CD4-positive, alpha-beta memory T cell (primary cell): ENCODE measurements around the gene MKKS. TPM values are rescaled to one million over a fixed set of nuclear protein-coding genes. Genes with fewer than 3 reads are reported as not detected.

Source experiments
- CTCF ChIA-PET: fragments of 350-600 bp; sonication (Branson Sonifier 250); formaldehyde crosslinking; loops from one replicate; lab custom pipeline; 2021; ENCODE audit warnings: inconsistent platforms; ENCODE audit not compliant: partially characterized antibody; lab: Charles Lee
- POLR2A ChIA-PET: fragments of 350-600 bp; sonication (Branson Sonifier 250); formaldehyde crosslinking; loops from one replicate; lab custom pipeline; 2021; ENCODE audit not compliant: partially characterized antibody; lab: Charles Lee
- DNase-seq, 5 donors: peaks; one replicate each; pipeline versions ENCODE4 v3.0.0 to v3.0.0-alpha.2; 2020 to 2022; ENCODE audit warnings: mixed read lengths in 1 of 5
- H3K27ac ChIP-seq: one replicate; pipeline ENCODE4 v1.7.0; 2013; ENCODE audit warnings: low read depth, low read length
- H3K27me3 ChIP-seq: 2 replicates; pipeline ENCODE4 v1.7.0; 2013; ENCODE audit warnings: mild to moderate bottlenecking, low read length, moderate library complexity; ENCODE audit not compliant: insufficient read depth
- H3K36me3 ChIP-seq: 2 replicates; pipeline ENCODE4 v1.7.0; 2013; ENCODE audit warnings: mild to moderate bottlenecking, low read length, moderate library complexity; ENCODE audit not compliant: insufficient read depth
- H3K4me1 ChIP-seq: 2 replicates; pipeline ENCODE4 v1.7.0; 2013; ENCODE audit warnings: mild to moderate bottlenecking, low read length, moderate library complexity; ENCODE audit not compliant: insufficient read depth
- H3K4me3 ChIP-seq, 2 donors: one replicate each; pipeline ENCODE4 v1.7.0; 2013; ENCODE audit warnings: low read length in 2 of 2, mild to moderate bottlenecking in 1 of 2
- H3K9me3 ChIP-seq, 2 donors: one replicate each; pipeline ENCODE4 v1.7.0; 2013; ENCODE audit warnings: low read length in 2 of 2, control low read depth in 1 of 2; ENCODE audit not compliant: control insufficient read depth in 1 of 2
- H3K27ac Mint-ChIP-seq, 7 donors: one replicate each; pipeline ENCODE4 v1.8.0; 2020 to 2021; ENCODE audit warnings: mixed read lengths in 7 of 7, mild to moderate bottlenecking in 6 of 7, inconsistent platforms in 3 of 7, moderate library complexity in 3 of 7
- H3K27me3 Mint-ChIP-seq, 2 donors: one replicate each; pipeline ENCODE4 v1.8.0; 2020 to 2021; ENCODE audit warnings: mixed read lengths in 2 of 2
- H3K36me3 Mint-ChIP-seq, 2 donors: one replicate each; pipeline ENCODE4 v1.8.0; 2020 to 2021; ENCODE audit warnings: mixed read lengths in 2 of 2, inconsistent platforms in 1 of 2, mild to moderate bottlenecking in 1 of 2
- H3K4me1 Mint-ChIP-seq, 4 donors: one replicate each; pipeline ENCODE4 v1.8.0; 2020 to 2021; ENCODE audit warnings: mixed read lengths in 4 of 4, mild to moderate bottlenecking in 1 of 4
- H3K4me3 Mint-ChIP-seq, 8 donors: one replicate each; pipeline ENCODE4 v1.8.0; 2020 to 2021; ENCODE audit warnings: mixed read lengths in 8 of 8, mild to moderate bottlenecking in 7 of 8, moderate library complexity in 6 of 8, inconsistent platforms in 3 of 8
- H3K9me3 Mint-ChIP-seq, 8 donors: one replicate each; pipeline ENCODE4 v1.8.0; 2020 to 2021; ENCODE audit warnings: mixed read lengths in 8 of 8, mild to moderate bottlenecking in 5 of 8, inconsistent platforms in 3 of 8, moderate library complexity in 1 of 8
- intact Hi-C: fragments of 100-400 bp; cut with micrococcal nuclease; formaldehyde crosslinking; loops from one replicate; pipeline ENCODE4 v1.15.1; 2023
- polyA plus RNA-seq, 2 donors: library from polyadenylated mRNA; unstranded; fragments of 300-500 nt; fragmentation: Illumina TruSeq; gene quantifications; one replicate each; pipeline ENCODE4 v1.2.3, GENCODE V29; 2021
- total RNA-seq, 2 experiments: library from RNA; stranded (reverse); gene quantifications; one replicate each; pipeline ENCODE4 v1.2.3, GENCODE V29; 2021

The MKKS gene
- total and polyA plus RNA-seq, 4 experiments from 2014 or later: 14.6 to 34.9 (median 24.6) TPM

DNA sequence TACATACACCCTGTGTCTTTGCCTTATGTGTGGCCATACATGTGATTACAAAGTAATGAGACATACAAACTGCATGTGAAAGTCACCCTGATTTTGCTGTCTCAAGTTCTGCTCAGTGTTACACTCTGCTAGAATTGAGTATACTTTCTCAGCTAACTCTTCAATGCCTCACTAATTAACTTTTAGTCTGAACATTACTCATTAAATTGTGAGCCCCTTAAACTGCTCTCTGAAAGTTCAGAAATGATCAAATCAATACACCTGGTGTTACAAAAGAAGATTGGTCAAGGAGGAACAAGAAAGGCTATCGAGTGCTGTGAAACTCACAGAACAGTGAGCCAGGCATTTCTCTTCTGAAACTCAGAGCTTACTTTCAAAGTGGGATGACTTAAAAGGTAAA, 71.3 kb downstream of the MKKS start:
- no peak overlapping the region for H3K27ac Mint-ChIP-seq
- H3K27me3 Mint-ChIP-seq: peaks cover 2 to 8% of the 10 kb centered on the region in 2 donors
- H3K4me1 Mint-ChIP-seq: no peaks in the 10 kb centered on the region
- no peak overlapping the region for H3K27ac ChIP-seq
- no peak for DNase-seq
- H3K4me3 ChIP-seq: no peak overlapping the region
- no peaks in the 10 kb centered on the region for H3K9me3 ChIP-seq
- H3K36me3 ChIP-seq: no peaks in the 10 kb centered on the region
- ChIA-PET POLR2A (no interaction called here), CTCF (no interaction called here)
- H3K27me3 ChIP-seq: no peaks in the 10 kb centered on the region
- no peak overlapping the region for H3K4me3 Mint-ChIP-seq
- H3K4me1 ChIP-seq: no peaks in the 10 kb centered on the region
- H3K36me3 Mint-ChIP-seq: no peaks in the 10 kb centered on the region
- H3K9me3 Mint-ChIP-seq: peaks cover 0 to 3% (median 0%) of the 10 kb centered on the region in 8 donors
- intact Hi-C loops: no loop called here

- no peak for DNase-seq
- CTCF ChIA-PET: no interaction called here
- no peaks in the 10 kb centered on the region for H3K9me3 ChIP-seq
- no peaks in the 10 kb centered on the region for H3K36me3 ChIP-seq
- intact Hi-C loops: no loop called here
- no peak overlapping the region for H3K4me3 ChIP-seq
- Mint-ChIP-seq H3K4me1 (no peaks in the 10 kb centered on the region), H3K27ac (no peak overlapping the region), H3K4me3 (no peak overlapping the region), H3K36me3 (no peaks in the 10 kb centered on the region), H3K27me3 (peaks cover 2 to 8% of the 10 kb centered on the region in 2 donors), H3K9me3 (peaks cover 0 to 3% (median 0%) of the 10 kb centered on the region in 8 donors)
- H3K27ac ChIP-seq: no peak overlapping the region
- H3K4me1 ChIP-seq: no peaks in the 10 kb centered on the region
- POLR2A ChIA-PET: no interaction called here
- H3K27me3 ChIP-seq: no peaks in the 10 kb centered on the region
Observed at GRCh38 chr20:10360878-10361277, 73.1 kb downstream of the MKKS start.

DNA sequence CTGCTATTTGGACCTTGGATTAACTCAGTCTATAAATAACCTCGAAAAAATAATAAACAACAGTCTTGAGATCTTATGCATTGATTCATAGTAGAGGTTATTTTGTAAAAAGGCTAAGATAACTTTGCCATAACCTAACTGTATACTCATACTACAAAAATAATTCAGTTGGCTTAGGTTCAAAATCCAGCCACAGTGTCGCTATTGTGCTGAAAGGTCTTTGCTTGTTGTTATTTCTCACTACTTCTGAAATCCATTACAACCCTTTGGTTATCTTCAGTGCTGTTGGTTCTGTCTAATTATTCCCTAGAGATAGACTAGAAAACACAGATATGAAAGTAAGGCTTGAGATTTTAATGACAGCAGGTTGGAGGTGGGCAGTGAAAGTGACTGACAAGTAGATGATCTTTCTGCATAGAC, 74.4 kb downstream of the MKKS start:
- Mint-ChIP-seq H3K4me1 (no peaks in the 10 kb centered on the region), H3K36me3 (no peaks in the 10 kb centered on the region), H3K27ac (no peak overlapping the region), H3K4me3 (no peak overlapping the region), H3K9me3 (peaks cover 0 to 3% (median 0%) of the 10 kb centered on the region in 8 donors), H3K27me3 (peaks cover 2 to 4% of the 10 kb centered on the region in 2 donors)
- H3K9me3 ChIP-seq: no peaks in the 10 kb centered on the region
- DNase-seq: no peak
- intact Hi-C loops: no loop called here
- H3K27ac ChIP-seq: no peak overlapping the region
- H3K4me1 ChIP-seq: no peaks in the 10 kb centered on the region
- H3K4me3 ChIP-seq: no peak overlapping the region
- ChIA-PET POLR2A (no interaction called here), CTCF (no interaction called here)
- no peaks in the 10 kb centered on the region for H3K36me3 ChIP-seq
- no peaks in the 10 kb centered on the region for H3K27me3 ChIP-seq

DNA sequence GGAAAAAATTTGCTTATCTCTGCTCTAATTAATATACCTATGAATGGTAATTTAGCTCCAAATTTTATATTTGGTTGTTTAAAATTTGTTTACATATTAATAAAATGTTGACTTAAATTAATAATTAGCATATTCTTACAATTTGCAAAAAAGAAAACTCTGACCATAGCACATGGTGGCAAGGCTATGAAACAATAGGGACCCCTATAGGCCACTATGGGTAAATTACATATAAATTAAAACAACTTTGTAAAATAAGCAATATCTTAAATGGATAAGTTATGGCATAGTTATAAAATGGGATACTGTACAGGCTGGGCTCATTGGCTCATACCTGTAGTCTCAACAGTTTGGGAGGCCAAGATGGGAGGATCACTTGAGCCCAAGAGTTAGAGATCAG, 76.0 kb downstream of the MKKS start:
- Mint-ChIP-seq H3K36me3 (no peaks in the 10 kb centered on the region), H3K27ac (no peak overlapping the region), H3K9me3 (peaks cover 0 to 3% (median 0%) of the 10 kb centered on the region in 8 donors), H3K4me1 (peaks cover 3 to 5% (median 4%) of the 10 kb centered on the region in 4 donors), H3K27me3 (no peaks in the 10 kb centered on the region), H3K4me3 (no peak overlapping the region)
- no peaks in the 10 kb centered on the region for H3K36me3 ChIP-seq
- H3K4me1 ChIP-seq: peaks cover 6% of the 10 kb centered on the region
- no peak overlapping the region for H3K27ac ChIP-seq
- ChIA-PET POLR2A (no interaction called here), CTCF (interaction anchor here (0.7 to 1.5 kb wide), 7 partner anchors 10 to 380 kb away, joined by 3 to 6 read pairs (median 3); no protein-coding TSS in a partner anchor)
- H3K4me3 ChIP-seq: no peak overlapping the region
- intact Hi-C loops: loop anchor here (2.0 kb wide), 1 partner anchor 379 kb away; no protein-coding TSS in a partner anchor
- no peak for DNase-seq
- H3K9me3 ChIP-seq: no peaks in the 10 kb centered on the region
- no peaks in the 10 kb centered on the region for H3K27me3 ChIP-seq

GRCh38 chr20:10357061-10357708, 76.8 kb downstream of the MKKS start:
- Histone ChIP-seq H3K4me3 (no peak overlapping the region), H3K36me3 (no peaks in the 10 kb centered on the region), H3K27ac (no peak overlapping the region), H3K27me3 (no peaks in the 10 kb centered on the region), H3K9me3 (no peaks in the 10 kb centered on the region), H3K4me1 (peaks cover 11% of the 10 kb centered on the region)
- POLR2A ChIA-PET: no interaction called here
- DNase-seq: no peak
- Mint-ChIP-seq H3K4me3 (no peak overlapping the region), H3K27me3 (no peaks in the 10 kb centered on the region), H3K9me3 (peaks cover 0 to 3% (median 0%) of the 10 kb centered on the region in 8 donors), H3K36me3 (no peaks in the 10 kb centered on the region), H3K27ac (no peak overlapping the region), H3K4me1 (peaks cover 5 to 13% (median 10%) of the 10 kb centered on the region in 4 donors)
- intact Hi-C loops: loop anchor here (2.0 kb wide), 1 partner anchor 378 kb away; no protein-coding TSS in a partner anchor
- CTCF ChIA-PET: interaction anchor here (1.0 to 1.5 kb wide), 5 partner anchors 11 to 379 kb away, joined by 3 to 6 read pairs (median 3); no protein-coding TSS in a partner anchor

GRCh38 chr20:10356628-10357027, 77.4 kb downstream of the MKKS start:
- peaks cover 0 to 3% (median 0%) of the 10 kb centered on the region in 8 donors for H3K9me3 Mint-ChIP-seq
- H3K4me3 ChIP-seq: no peak overlapping the region
- ChIA-PET CTCF (no interaction called here), POLR2A (no interaction called here)
- H3K27me3 ChIP-seq: no peaks in the 10 kb centered on the region
- H3K36me3 ChIP-seq: no peaks in the 10 kb centered on the region
- no peaks in the 10 kb centered on the region for H3K9me3 ChIP-seq
- no peak overlapping the region for H3K27ac ChIP-seq
- intact Hi-C loops: loop anchor here (2.0 kb wide), 1 partner anchor 378 kb away; no protein-coding TSS in a partner anchor
- no peak overlapping the region for H3K27ac Mint-ChIP-seq
- DNase-seq: no peak
- H3K27me3 Mint-ChIP-seq: no peaks in the 10 kb centered on the region
- no peaks in the 10 kb centered on the region for H3K36me3 Mint-ChIP-seq
- peaks cover 6 to 14% (median 11%) of the 10 kb centered on the region in 4 donors for H3K4me1 Mint-ChIP-seq
- H3K4me1 ChIP-seq: peaks cover 12% of the 10 kb centered on the region
- H3K4me3 Mint-ChIP-seq: no peak overlapping the region

DNA sequence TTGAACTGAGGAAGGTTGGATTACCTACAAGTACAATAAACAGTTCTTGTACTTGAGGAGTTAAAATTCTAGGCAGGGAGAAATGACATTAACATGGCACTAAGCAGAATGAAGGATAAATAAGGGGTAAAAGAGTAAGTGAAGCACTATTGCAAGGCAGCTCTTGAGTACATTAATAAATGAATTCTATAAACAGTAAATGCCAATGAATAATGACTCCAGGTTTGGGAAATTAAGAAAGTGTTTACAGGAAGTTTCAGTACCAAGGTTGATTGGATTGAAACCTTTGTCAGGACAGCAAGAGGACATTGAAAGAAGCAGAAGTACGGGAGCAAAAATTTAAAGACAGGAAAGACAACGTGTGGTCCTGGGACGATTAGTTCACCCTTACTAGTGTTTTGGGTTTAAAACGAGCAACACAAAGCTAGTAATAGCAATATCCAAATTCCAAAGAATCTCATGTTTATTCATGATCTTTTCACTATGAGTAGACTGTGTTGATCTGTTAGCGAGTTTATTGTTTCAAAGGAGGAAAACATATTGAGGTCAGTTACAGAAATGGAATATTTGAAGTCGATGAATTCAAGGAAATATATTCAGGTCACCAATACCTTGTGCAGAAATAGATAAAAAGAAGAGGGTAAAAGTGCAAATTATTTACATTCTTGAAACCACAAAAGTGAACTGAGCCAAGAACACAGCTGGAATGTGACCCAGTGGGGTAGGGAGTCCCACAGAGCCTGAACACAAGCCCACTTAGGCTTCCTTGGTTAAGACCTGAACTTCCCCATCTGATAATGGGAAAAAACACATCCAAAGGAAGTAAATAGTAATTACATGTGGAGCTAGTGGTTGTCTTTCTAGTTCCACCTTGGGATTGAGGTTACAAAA, 80.8 kb downstream of the MKKS start:
- no peaks in the 10 kb centered on the region for H3K36me3 ChIP-seq
- H3K27me3 Mint-ChIP-seq: no peaks in the 10 kb centered on the region
- CTCF ChIA-PET: interaction anchor here (0.8 to 1.3 kb wide), 2 partner anchors 194 to 375 kb away, joined by 3 read pairs; no protein-coding TSS in a partner anchor
- intact Hi-C loops: no loop called here
- H3K36me3 Mint-ChIP-seq: no peaks in the 10 kb centered on the region
- H3K4me3 ChIP-seq: no peak overlapping the region
- H3K4me1 ChIP-seq: peaks cover 27% of the 10 kb centered on the region
- H3K27ac Mint-ChIP-seq: peak overlapping the region in 4 of 7 donors; percentile 7 to 52 (median 32)
- H3K4me3 Mint-ChIP-seq: peak overlapping the region in 1 of 8 donors; percentile 2
- peaks cover 12 to 30% (median 25%) of the 10 kb centered on the region in 4 donors for H3K4me1 Mint-ChIP-seq
- no peak overlapping the region for H3K27ac ChIP-seq
- peaks cover 0 to 2% (median 0%) of the 10 kb centered on the region in 8 donors for H3K9me3 Mint-ChIP-seq
- H3K9me3 ChIP-seq: no peaks in the 10 kb centered on the region
- no peak for DNase-seq
- no peaks in the 10 kb centered on the region for H3K27me3 ChIP-seq
- POLR2A ChIA-PET: no interaction called here
